NCI-H2171 treated with DMSO at 0.1 percent for 48 hours (cell line): ENCODE data around the gene PRKD2.

ENCODE experiments used
- DNase-seq: peaks from one replicate; lab custom pipeline; 2025; lab: John Stamatoyannopoulos, UW

The PRKD2 gene

GRCh38 chr19:46704379-46705076 lies 12.4 kb downstream of the PRKD2 start:
- DNase-seq, result peak; percentile 15

GRCh38 chr19:46700704-46701103 lies 16.2 kb downstream of the PRKD2 start:
- DNase-seq, result no peak

GRCh38 chr19:46698395-46699321 lies 18.3 kb downstream of the PRKD2 start:
- no peak for DNase-seq

- DNase-seq, result peak; percentile 86
These were observed 19.5 kb downstream of the PRKD2 start for GRCh38 chr19:46697204-46697960.

GRCh38 chr19:46696866-46697203 lies 20.1 kb downstream of the PRKD2 start:
- no peak for DNase-seq

- DNase-seq, result no peak
These were observed 20.9 kb downstream of the PRKD2 start for GRCh38 chr19:46696052-46696451.

GRCh38 chr19:46693760-46694159 lies 23.2 kb downstream of the PRKD2 start:
- no peak for DNase-seq

GRCh38 chr19:46692918-46693722 lies 23.8 kb downstream of the PRKD2 start:
- DNase-seq, result no peak

- no peak for DNase-seq
These were observed 25.0 kb downstream of the PRKD2 start for GRCh38 chr19:46691948-46692347.

GRCh38 chr19:46691104-46691503 lies 25.8 kb downstream of the PRKD2 start:
- no peak for DNase-seq

- no peak for DNase-seq
These were observed 27.6 kb downstream of the PRKD2 start for GRCh38 chr19:46689358-46689757.

GRCh38 chr19:46687438-46688145 lies 29.3 kb downstream of the PRKD2 start:
- DNase-seq, result no peak

- DNase-seq, result no peak
These were observed 31.7 kb downstream of the PRKD2 start for GRCh38 chr19:46685189-46685588.

GRCh38 chr19:46678110-46678732 lies 38.7 kb downstream of the PRKD2 start:
- no peak for DNase-seq

GRCh38 chr19:46674416-46675178 lies 42.3 kb downstream of the PRKD2 start:
- DNase-seq, result no peak

GRCh38 chr19:46670813-46671212 lies 46.1 kb downstream of the PRKD2 start:
- no peak for DNase-seq

GRCh38 chr19:46668662-46669061 lies 48.3 kb downstream of the PRKD2 start:
- no peak for DNase-seq

- no peak for DNase-seq
These were observed 51.8 kb downstream of the PRKD2 start for GRCh38 chr19:46665072-46665471.

- DNase-seq, result peak; percentile 91
These were observed 55.0 kb downstream of the PRKD2 start for GRCh38 chr19:46661735-46662592.
